Uterus (tissue), 4 donors: ENCODE data around the gene RAB3D. TPM values are rescaled to one million over a fixed set of nuclear protein-coding genes. Genes with fewer than 3 reads are reported as not detected.
A peak's percentile ranks its signal among the peaks of the same experiment; 100 is the strongest.

Experiments used
- DNase-seq, 2 donors: peaks; one replicate each; pipeline ENCODE4 v3.0.0-alpha.2; 2019 to 2020
- H3K27ac ChIP-seq, 2 donors: fragments of 200-600 bp; sonication (generic); 1 replicate in 1 of 2; 2 replicates in 1 of 2; pipeline ENCODE4 v1.5.1; 2016 to 2018
- H3K27me3 ChIP-seq, 2 donors: fragments of 200-600 bp; sonication (generic); one replicate each; pipeline ENCODE4 v1.5.1; 2018 to 2019; ENCODE audit warnings: control low read depth in 1 of 2
- H3K36me3 ChIP-seq, 2 donors: fragments of 200-600 bp; sonication (generic); one replicate each; pipeline ENCODE4 v1.5.1; 2019; ENCODE audit warnings: control low read depth in 1 of 2
- H3K4me1 ChIP-seq, 2 donors: fragments of 200-600 bp; sonication (generic); one replicate each; pipeline ENCODE4 v1.5.1; 2018 to 2019; ENCODE audit warnings: control low read depth in 1 of 2
- H3K4me3 ChIP-seq, 2 donors: fragments of 200-600 bp; sonication (generic); 1 replicate in 1 of 2; 2 replicates in 1 of 2; pipeline ENCODE4 v1.5.1; 2018 to 2019; ENCODE audit warnings: mild to moderate bottlenecking in 1 of 2
- H3K9me3 ChIP-seq, 2 donors: fragments of 200-600 bp; sonication (generic); one replicate each; pipeline ENCODE4 v1.5.1; 2019; ENCODE audit warnings: control low read depth in 1 of 2
- POLR2A ChIP-seq, 2 donors: fragments of 450-650 bp; IDR thresholded peaks; one replicate each; pipeline ENCODE4 v1.6.1; 2016; ENCODE audit warnings: antibody characterized with exemption in 2 of 2, mild to moderate bottlenecking in 1 of 2, moderate library complexity in 1 of 2
- intact Hi-C: fragments of 100-400 bp; cut with DNase I; formaldehyde crosslinking; loops from one replicate; pipeline ENCODE4 v1.15.1; 2023; ENCODE audit warnings: low total_unique reads
- total RNA-seq, 4 donors: library from RNA; depleted of rRNA in 3 of 4; stranded (reverse); fragments of >200 nt in 3 of 4; gene quantifications; one replicate each; pipeline versions ENCODE4 v1.1.0 to v1.2.4, GENCODE V29; 2014 to 2023
- TF ChIP-seq, protein P1 (sequence below), 4 experiments: fragments of 200-600 bp in 2 of 4; fragments of 450-650 bp in 2 of 4; sonication (generic) in 2 of 4; IDR thresholded peaks; one replicate each; pipeline ENCODE4 v1.5.1; 2016 to 2019; ENCODE audit warnings: antibody characterized with exemption in 4 of 4, mild to moderate bottlenecking in 2 of 4, moderate library complexity in 1 of 4
- donor health status: DM: yes; HTN: yes; CAD: no.

The RAB3D gene
- total RNA-seq, 4 donors from 2014 or later, result 14.3 to 61.6 (median 25.7) TPM

DNA sequence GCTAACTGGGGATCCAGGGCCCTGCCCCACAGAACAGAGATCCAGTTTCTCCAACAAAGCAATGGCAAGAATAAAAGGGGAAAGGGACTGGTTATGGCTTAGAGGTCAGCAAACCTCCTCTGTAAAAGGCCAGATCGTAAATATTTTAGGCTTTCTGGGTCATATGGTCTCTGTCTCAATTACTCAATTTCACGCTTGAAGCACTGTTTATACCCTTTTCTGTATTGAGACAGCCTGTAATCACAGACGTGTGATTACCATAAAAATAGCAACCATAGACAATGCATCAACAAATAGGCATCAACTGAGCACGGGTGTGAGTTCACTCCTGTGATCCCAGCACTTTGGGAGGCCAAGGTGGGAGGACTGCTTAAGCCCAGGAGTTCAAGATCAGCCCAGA is 9.3 kb downstream of the RAB3D start:
- no peak for DNase-seq
- H3K27me3 ChIP-seq, result no peaks in the 10 kb centered on the region
- no peak overlapping the region for H3K27ac ChIP-seq
- H3K4me1 ChIP-seq, result no peaks in the 10 kb centered on the region
- H3K9me3 ChIP-seq, result no peaks in the 10 kb centered on the region
- no peak for TF ChIP-seq POLR2A (IDR thresholded peaks at IDR 0.05)
- TF ChIP-seq, protein P1, sequence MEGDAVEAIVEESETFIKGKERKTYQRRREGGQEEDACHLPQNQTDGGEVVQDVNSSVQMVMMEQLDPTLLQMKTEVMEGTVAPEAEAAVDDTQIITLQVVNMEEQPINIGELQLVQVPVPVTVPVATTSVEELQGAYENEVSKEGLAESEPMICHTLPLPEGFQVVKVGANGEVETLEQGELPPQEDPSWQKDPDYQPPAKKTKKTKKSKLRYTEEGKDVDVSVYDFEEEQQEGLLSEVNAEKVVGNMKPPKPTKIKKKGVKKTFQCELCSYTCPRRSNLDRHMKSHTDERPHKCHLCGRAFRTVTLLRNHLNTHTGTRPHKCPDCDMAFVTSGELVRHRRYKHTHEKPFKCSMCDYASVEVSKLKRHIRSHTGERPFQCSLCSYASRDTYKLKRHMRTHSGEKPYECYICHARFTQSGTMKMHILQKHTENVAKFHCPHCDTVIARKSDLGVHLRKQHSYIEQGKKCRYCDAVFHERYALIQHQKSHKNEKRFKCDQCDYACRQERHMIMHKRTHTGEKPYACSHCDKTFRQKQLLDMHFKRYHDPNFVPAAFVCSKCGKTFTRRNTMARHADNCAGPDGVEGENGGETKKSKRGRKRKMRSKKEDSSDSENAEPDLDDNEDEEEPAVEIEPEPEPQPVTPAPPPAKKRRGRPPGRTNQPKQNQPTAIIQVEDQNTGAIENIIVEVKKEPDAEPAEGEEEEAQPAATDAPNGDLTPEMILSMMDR (IDR thresholded peaks at IDR 0.05), result no peak
- H3K4me3 ChIP-seq, result no peak overlapping the region
- H3K36me3 ChIP-seq, result no peaks in the 10 kb centered on the region
- intact Hi-C loops, result no loop called here

DNA sequence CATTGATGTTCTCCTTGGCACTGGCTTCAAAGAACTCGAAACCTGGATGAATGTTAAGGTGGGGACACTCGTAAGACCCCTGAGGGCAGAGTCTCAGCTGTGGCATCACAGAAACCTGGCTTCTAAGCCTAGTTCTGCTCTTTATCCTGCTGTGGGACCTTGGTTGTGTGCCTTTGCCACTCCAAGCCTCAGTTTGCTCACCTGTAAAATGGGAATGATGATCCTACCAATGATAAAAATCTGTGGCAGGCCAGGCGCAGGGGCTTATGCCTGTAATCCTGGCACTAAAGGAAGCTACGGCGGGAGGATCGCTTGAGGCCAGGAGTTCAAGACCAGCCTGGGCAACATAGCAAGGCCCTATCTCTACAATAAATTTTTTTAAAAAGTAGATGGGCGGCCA is 13.9 kb downstream of the RAB3D start:
- Histone ChIP-seq H3K9me3 (no peaks in the 10 kb centered on the region), H3K4me1 (peaks cover 0 to 4% of the 10 kb centered on the region in 2 donors), H3K27ac (peak overlapping the region; percentile 80 to 89), H3K4me3 (no peak overlapping the region), H3K27me3 (no peaks in the 10 kb centered on the region), H3K36me3 (no peaks in the 10 kb centered on the region)
- intact Hi-C loops, result no loop called here
- no peak for TF ChIP-seq POLR2A (IDR thresholded peaks at IDR 0.05)
- TF ChIP-seq, protein P1 (IDR thresholded peaks at IDR 0.05), result no peak
- DNase-seq, result no peak

DNA sequence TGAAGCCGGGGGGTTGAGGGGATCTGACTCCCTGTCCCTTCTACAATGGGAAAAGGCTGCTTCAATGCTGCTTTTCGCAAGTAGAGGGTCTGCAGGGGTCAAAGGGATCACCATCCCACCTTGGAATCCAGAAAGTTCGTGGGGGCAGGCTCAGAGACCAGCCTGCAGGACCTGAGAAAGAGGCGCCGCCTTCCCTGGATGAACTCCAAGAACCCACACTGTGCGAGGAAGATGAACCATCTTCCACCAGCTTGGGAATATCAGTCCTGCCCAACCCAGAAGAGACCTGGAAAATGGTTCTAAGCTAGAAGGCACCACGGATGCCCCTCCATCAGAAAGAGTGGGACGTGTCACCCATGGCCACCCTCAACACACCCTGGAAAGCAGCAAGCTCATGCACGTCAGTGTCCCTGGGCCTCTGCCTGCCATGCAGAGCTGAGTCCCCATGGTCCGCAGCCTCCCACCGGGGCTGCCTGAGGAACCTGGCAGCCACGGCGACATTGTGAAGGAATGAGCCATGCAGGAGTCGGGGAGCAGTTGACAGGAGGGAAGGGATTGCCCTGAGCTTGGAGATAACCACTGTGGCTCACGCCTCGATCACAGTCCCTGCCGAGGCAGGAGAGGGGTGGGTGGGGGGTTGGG is 14.6 kb downstream of the RAB3D start:
- peak; percentile 50 for DNase-seq
- H3K36me3 ChIP-seq, result no peaks in the 10 kb centered on the region
- peak overlapping the region; percentile 80 to 89 for H3K27ac ChIP-seq
- no peaks in the 10 kb centered on the region for H3K27me3 ChIP-seq
- no peaks in the 10 kb centered on the region for H3K9me3 ChIP-seq
- H3K4me1 ChIP-seq, result peaks cover 0 to 4% of the 10 kb centered on the region in 2 donors
- intact Hi-C loops, result no loop called here
- TF ChIP-seq, protein P1 (IDR thresholded peaks at IDR 0.05), result no peak
- no peak for TF ChIP-seq POLR2A (IDR thresholded peaks at IDR 0.05)
- H3K4me3 ChIP-seq, result no peak overlapping the region

DNA sequence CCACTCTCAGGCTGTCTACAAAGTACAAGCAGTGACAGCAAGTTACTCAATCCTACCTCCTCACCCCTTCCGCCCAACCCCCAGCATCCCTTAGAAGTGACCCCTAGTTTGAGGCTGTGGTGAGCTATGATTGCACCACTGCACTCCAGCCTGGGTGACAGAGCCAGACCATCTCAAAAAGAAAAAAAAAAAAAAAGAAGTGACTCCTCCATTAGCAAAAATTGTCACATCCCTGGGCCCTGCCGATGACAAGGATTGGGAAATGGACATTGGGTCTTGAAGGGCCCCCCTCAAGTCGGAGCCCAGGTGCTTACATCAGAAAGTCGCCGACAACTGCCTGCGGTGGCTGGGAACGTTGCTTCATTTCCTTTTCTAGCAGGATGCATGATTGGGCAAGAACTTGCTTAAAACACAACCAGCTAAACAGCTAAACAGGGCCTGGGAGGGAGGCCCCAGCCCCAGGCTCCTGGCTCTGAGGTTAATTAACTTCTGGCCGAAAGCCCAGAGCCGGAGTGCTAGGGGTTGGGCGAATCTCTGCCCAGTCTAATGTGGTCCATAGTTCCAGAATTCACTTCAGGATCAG is 15.3 kb downstream of the RAB3D start:
- H3K4me1 ChIP-seq, result peaks cover 0 to 4% of the 10 kb centered on the region in 2 donors
- H3K27ac ChIP-seq, result peak overlapping the region; percentile 80 to 89
- no peaks in the 10 kb centered on the region for H3K27me3 ChIP-seq
- peak; percentile 81 to 91 for DNase-seq
- H3K36me3 ChIP-seq, result no peaks in the 10 kb centered on the region
- H3K9me3 ChIP-seq, result no peaks in the 10 kb centered on the region
- no peak overlapping the region for H3K4me3 ChIP-seq
- intact Hi-C loops, result no loop called here
- TF ChIP-seq POLR2A (IDR thresholded peaks at IDR 0.05), result no peak
- TF ChIP-seq, protein P1 (IDR thresholded peaks at IDR 0.05), result no peak

DNA sequence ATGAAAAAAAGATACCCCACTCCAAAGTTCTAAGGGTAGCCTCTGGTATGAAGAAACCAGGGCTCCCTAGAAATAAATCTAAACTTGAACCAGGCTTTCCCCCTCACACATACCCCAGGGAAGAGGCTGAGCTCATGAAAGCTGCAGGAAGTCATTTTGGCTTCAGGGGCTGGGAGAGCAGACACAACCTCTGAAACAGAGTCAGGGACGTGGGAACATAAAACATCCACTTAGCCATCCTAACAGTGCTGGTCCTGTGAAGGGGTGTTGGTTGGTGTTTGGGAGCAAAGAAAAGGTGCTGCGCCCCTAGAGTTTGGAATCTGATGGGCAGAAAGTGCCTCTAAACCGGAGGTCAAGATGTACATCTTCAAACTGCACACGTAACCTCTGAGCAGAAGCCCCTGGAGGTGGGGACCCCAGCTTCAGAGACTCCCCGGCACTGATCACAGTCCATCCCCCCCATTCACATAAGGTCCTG is 15.8 kb downstream of the RAB3D start:
- no peak for DNase-seq
- Histone ChIP-seq H3K4me3 (no peak overlapping the region), H3K4me1 (peaks cover 0 to 4% of the 10 kb centered on the region in 2 donors), H3K27ac (peak overlapping the region; percentile 80 to 89), H3K36me3 (no peaks in the 10 kb centered on the region), H3K9me3 (no peaks in the 10 kb centered on the region), H3K27me3 (no peaks in the 10 kb centered on the region)
- TF ChIP-seq POLR2A (IDR thresholded peaks at IDR 0.05), result no peak
- TF ChIP-seq, protein P1 (IDR thresholded peaks at IDR 0.05), result no peak
- intact Hi-C loops, result no loop called here
